IMR-90 (cell line): Measurements from ENCODE around the gene FAM217B. TPM values are rescaled to one million over a fixed set of nuclear protein-coding genes. Genes with fewer than 3 reads are reported as not detected.

ENCODE experiments used
- ATAC-seq: fragments of 200-7000 bp; cut with Tn5 transposase; 2 replicates; pipeline ENCODE4 v1.9.1; 2020; ENCODE audit warnings: low read depth, mild to moderate bottlenecking, moderate library complexity
- BruUV-seq: library from RNA; stranded (reverse); fragments of 400-500 nt; replicated peaks from 2 replicates; lab custom pipeline; 2021; lab: Mats Ljungman, UMichigan
- CTCF ChIA-PET: fragments of 300-600 bp; formaldehyde crosslinking; extraction: SDS; loops from one replicate; lab custom pipeline; 2021; ENCODE audit warnings: antibody characterized with exemption; lab: Yijun Ruan, JAX
- POLR2A ChIA-PET: fragments of 300-600 bp; sonication (Branson Sonifier 250); formaldehyde crosslinking; loops from one replicate; lab custom pipeline; 2022; ENCODE audit warnings: antibody characterized with exemption; ENCODE audit not compliant: unreplicated experiment; lab: Charles Lee
- DNase-seq: peaks from one replicate; pipeline ENCODE4 v3.0.0; 2013
- H2AFZ ChIP-seq: replicated peaks from 2 replicates; pipeline ENCODE3; 2013; ENCODE audit warnings: low read length, mild to moderate bottlenecking; ENCODE audit not compliant: poor library complexity
- H2AK5ac ChIP-seq: 2 replicates; pipeline ENCODE4 v1.6.1; 2013; ENCODE audit warnings: low read depth, low read length, inconsistent platforms
- H2AK9ac ChIP-seq: replicated peaks from 2 replicates; pipeline ENCODE3; 2013; ENCODE audit warnings: mild to moderate bottlenecking, low read depth, low read length, moderate library complexity; ENCODE audit not compliant: poor library complexity
- H2BK120ac ChIP-seq: 2 replicates; pipeline ENCODE4 v1.6.1; 2013; ENCODE audit warnings: low read depth, low read length, inconsistent platforms
- H2BK15ac ChIP-seq: 3 replicates; pipeline ENCODE4 v1.6.1; 2013; ENCODE audit warnings: low read depth, low read length, inconsistent platforms
- H2BK20ac ChIP-seq: 2 replicates; pipeline ENCODE4 v1.6.1; 2013; ENCODE audit warnings: low read depth, mild to moderate bottlenecking, inconsistent platforms, low read length, moderate library complexity
- H2BK5ac ChIP-seq: 2 replicates; pipeline ENCODE4 v1.6.1; 2013; ENCODE audit warnings: mild to moderate bottlenecking, low read depth, low read length, inconsistent platforms; ENCODE audit not compliant: poor library complexity, severe bottlenecking
- H3K14ac ChIP-seq: replicated peaks from 2 replicates; pipeline ENCODE4 v1.6.1; 2013; ENCODE audit warnings: low read depth, low read length, inconsistent platforms
- H3K18ac ChIP-seq: 2 replicates; pipeline ENCODE4 v1.6.1; 2013; ENCODE audit warnings: low read depth, low read length, control low read depth
- H3K23ac ChIP-seq: 2 replicates; pipeline ENCODE4 v1.6.1; 2013; ENCODE audit warnings: low read depth, low read length, inconsistent platforms
- H3K27ac ChIP-seq: 2 replicates; pipeline ENCODE4 v1.5.1; 2013; ENCODE audit warnings: mild to moderate bottlenecking, control low read depth, low read length; ENCODE audit not compliant: insufficient read depth
- H3K27me3 ChIP-seq: 2 replicates; pipeline ENCODE4 v1.6.1; 2013; ENCODE audit warnings: low read length; ENCODE audit not compliant: control insufficient read depth, insufficient read depth
- H3K36me3 ChIP-seq: 2 replicates; pipeline ENCODE4 v1.6.1; 2013; ENCODE audit warnings: low read length, mixed read lengths; ENCODE audit not compliant: control insufficient read depth, insufficient read depth
- H3K4ac ChIP-seq: 2 replicates; pipeline ENCODE4 v1.6.1; 2013; ENCODE audit warnings: low read depth, low read length, inconsistent platforms
- H3K4me1 ChIP-seq: 2 replicates; pipeline ENCODE4 v1.6.1; 2013; ENCODE audit warnings: low read length, mixed read lengths; ENCODE audit not compliant: control insufficient read depth, insufficient read depth
- H3K4me2 ChIP-seq: 2 replicates; pipeline ENCODE4 v1.6.1; 2013; ENCODE audit warnings: low read depth, mild to moderate bottlenecking, control low read depth, low read length, moderate library complexity
- H3K4me3 ChIP-seq: 2 replicates; pipeline ENCODE4 v1.5.1; 2013; ENCODE audit warnings: low read depth, mild to moderate bottlenecking, control low read depth, low read length, moderate library complexity; ENCODE audit not compliant: insufficient read depth
- H3K56ac ChIP-seq: 2 replicates; pipeline ENCODE4 v1.6.1; 2013; ENCODE audit warnings: low read length, inconsistent platforms; ENCODE audit not compliant: insufficient read depth; ENCODE audit errors: extremely low read depth
- H3K79me1 ChIP-seq, 2 experiments: 2 replicates each; pipeline ENCODE4 v1.6.1; 2013; ENCODE audit warnings: low read length in 2 of 2, inconsistent platforms in 1 of 2, low read depth in 1 of 2
- H3K9ac ChIP-seq: 2 replicates; pipeline ENCODE4 v1.6.1; 2013; ENCODE audit warnings: low read depth, low read length, control low read depth
- H3K9me1 ChIP-seq: 2 replicates; pipeline ENCODE4 v1.6.1; 2013; ENCODE audit warnings: low read length, inconsistent platforms; ENCODE audit not compliant: insufficient read depth
- H3K9me3 ChIP-seq: 2 replicates; pipeline ENCODE4 v1.6.1; 2013; ENCODE audit warnings: low read length; ENCODE audit not compliant: control insufficient read depth, insufficient read depth
- H4K20me1 ChIP-seq: 2 replicates; pipeline ENCODE4 v1.6.1; 2013; ENCODE audit warnings: low read length, inconsistent platforms; ENCODE audit not compliant: insufficient read depth
- H4K5ac ChIP-seq: 2 replicates; pipeline ENCODE4 v1.6.1; 2013; ENCODE audit warnings: mild to moderate bottlenecking, low read depth, low read length, control low read depth
- H4K8ac ChIP-seq, 2 experiments: 2 replicates each; pipeline ENCODE4 v1.6.1; 2013; ENCODE audit warnings: low read depth in 2 of 2, low read length in 2 of 2, control low read depth in 1 of 2, inconsistent platforms in 1 of 2
- H4K91ac ChIP-seq: 2 replicates; pipeline ENCODE4 v1.6.1; 2013; ENCODE audit warnings: low read depth, low read length, inconsistent platforms; ENCODE audit not compliant: insufficient read depth
- BHLHE40 ChIP-seq: fragments of 150-350 bp; IDR thresholded peaks from 2 replicates; pipeline ENCODE4 v1.6.1; 2016; ENCODE audit warnings: mild to moderate bottlenecking, low read depth, low read length
- dilution Hi-C: fragments of 300-500 bp; cut with HindIII; formaldehyde crosslinking; loops from one replicate; pipeline ENCODE4 v1.14.3; 2018; ENCODE audit warnings: low sequenced_read_pairs; ENCODE audit not compliant: unreplicated experiment
- in situ Hi-C: fragments of 300-500 bp; cut with MboI; formaldehyde crosslinking; loops from 3 replicates; pipeline ENCODE4 v1.14.3; 2019; ENCODE audit warnings: low sequenced_read_pairs, inconsistent platforms, mixed read lengths
- intact Hi-C: fragments of 100-400 bp; cut with micrococcal nuclease; formaldehyde crosslinking; loops from 2 replicates; pipeline ENCODE4 v1.10.0; 2022
- polyA plus RNA-seq, 3 experiments: library from polyadenylated mRNA; depleted of rRNA; stranded (reverse); fragments of >200 nt; gene quantifications; 2 replicates each; pipeline ENCODE4 v1.2.3, GENCODE V29; 2012; ENCODE audit warnings: low replicate concordance in 1 of 3
- total RNA-seq: library from RNA; depleted of rRNA; stranded (reverse); fragments of >200 nt; gene quantifications from 2 replicates; pipeline ENCODE4 v1.2.3, GENCODE V29; 2012

FAM217B gene
- total and polyA plus RNA-seq, 2 of the 4 experiments (the other 2 are of a cell fraction) = 3.0 to 3.9 TPM

- no peak overlapping the region for H2AK5ac ChIP-seq
- in situ Hi-C loops (no loop called here), intact Hi-C loops (no loop called here), dilution Hi-C loops (no loop called here)
- H4K91ac ChIP-seq = no peak overlapping the region
- no peak overlapping the region for H3K14ac ChIP-seq
- no peak overlapping the region for H2AK9ac ChIP-seq
- no peak for TF ChIP-seq BHLHE40
- no peak for ATAC-seq
- no peaks in the 10 kb centered on the region for H3K9me3 ChIP-seq
- H3K4me2 ChIP-seq = no peak overlapping the region
- no peak overlapping the region for H2BK20ac ChIP-seq
- ChIA-PET POLR2A (no interaction called here), CTCF (interaction anchor here (1.2 kb wide), 1 partner anchor 8 kb away, joined by 3 read pairs; no protein-coding TSS in a partner anchor)
- BruUV-seq = no TSS peak
- no peaks in the 10 kb centered on the region for H3K27me3 ChIP-seq
- no peak overlapping the region for H2BK5ac ChIP-seq
- H3K56ac ChIP-seq = no peak overlapping the region
- no peak overlapping the region for H2BK120ac ChIP-seq
- H2BK15ac ChIP-seq = no peak overlapping the region
- H3K79me1 ChIP-seq = no peaks in the 10 kb centered on the region
- no peak overlapping the region for H3K18ac ChIP-seq
- H2AFZ ChIP-seq = no peak overlapping the region
- no peak overlapping the region for H4K5ac ChIP-seq
- no peak overlapping the region for H4K8ac ChIP-seq
- no peak overlapping the region for H3K23ac ChIP-seq
- H3K27ac ChIP-seq = no peak overlapping the region
- H3K9me1 ChIP-seq = no peaks in the 10 kb centered on the region
- no peak for DNase-seq
- H3K36me3 ChIP-seq = no peaks in the 10 kb centered on the region
- no peaks in the 10 kb centered on the region for H3K4me1 ChIP-seq
- no peak overlapping the region for H3K4me3 ChIP-seq
- H3K4ac ChIP-seq = no peak overlapping the region
- no peaks in the 10 kb centered on the region for H4K20me1 ChIP-seq
- H3K9ac ChIP-seq = no peak overlapping the region
These were observed 14.3 kb upstream of the FAM217B start for GRCh38 chr20:59925899-59926298.
